ENCODE results near the gene MASP2.
"Not testable (repeated sequence)": the region's sequence is repeated elsewhere in the genome, so short reads cannot be mapped to it uniquely, and the experiment has no call there.

GRCh38 chr1:11051121-11051520 lies 4.1 kb upstream of the MASP2 start:
- not testable (repeated sequence) for TF ChIP-seq CTCF (conservative IDR thresholded peaks at IDR 0.05; ENCODE audit: low read length); EZH2phosphoT487 (IDR thresholded peaks at IDR 0.05; ENCODE audit: borderline replicate concordance, low read depth, low read length)
